Fibroblast of skin of right quadriceps (primary cell): Measurements from ENCODE around the gene PHACTR1.
A peak's percentile ranks its signal among the peaks of the same experiment; 100 is the strongest.

Source experiments
- DNase-seq: peaks from one replicate; pipeline ENCODE4 v3.0.0-alpha.2; 2013

The PHACTR1 gene

DNA sequence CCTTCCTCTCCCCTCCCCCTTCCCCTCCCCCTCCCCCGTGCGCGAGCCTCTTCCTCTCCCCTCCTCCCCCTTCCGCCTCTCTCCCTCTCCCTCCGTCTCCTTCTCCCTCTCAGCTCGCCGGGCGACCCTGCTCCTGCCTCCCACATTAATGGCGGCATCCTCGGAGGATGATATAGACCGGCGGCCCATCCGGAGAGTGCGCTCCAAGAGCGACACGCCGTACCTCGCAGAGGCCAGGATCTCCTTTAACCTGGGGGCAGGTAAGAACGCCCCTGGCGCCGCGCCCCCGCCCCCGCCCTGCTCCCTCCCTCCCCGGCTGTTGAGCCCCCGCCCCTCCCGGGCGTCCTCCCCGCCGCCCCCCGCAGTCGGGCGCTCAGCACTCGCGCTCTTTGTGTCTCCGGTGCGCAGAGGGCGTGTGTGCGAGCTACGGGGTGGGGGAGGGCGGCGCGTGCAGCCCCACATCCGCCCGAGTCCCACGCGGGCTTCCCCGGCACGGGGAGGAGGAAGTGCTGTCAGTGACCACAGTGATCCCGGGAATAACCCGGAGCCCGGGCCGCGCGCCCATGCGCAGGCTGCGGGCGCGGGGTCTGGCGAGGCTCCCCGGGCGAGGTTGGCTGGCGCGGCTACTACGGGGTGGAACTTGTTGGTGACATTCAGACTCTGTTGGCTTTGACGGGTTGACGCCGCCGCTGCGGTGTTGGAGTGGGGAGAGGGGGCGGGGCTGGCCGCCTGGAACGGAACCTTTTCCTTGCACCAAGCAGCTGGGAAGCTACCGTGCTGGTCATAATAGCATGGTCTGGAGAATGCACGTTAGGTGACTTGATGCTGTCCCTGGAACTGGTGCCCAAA, 33.2 kb downstream of the PHACTR1 start:
- no peak for DNase-seq

DNA sequence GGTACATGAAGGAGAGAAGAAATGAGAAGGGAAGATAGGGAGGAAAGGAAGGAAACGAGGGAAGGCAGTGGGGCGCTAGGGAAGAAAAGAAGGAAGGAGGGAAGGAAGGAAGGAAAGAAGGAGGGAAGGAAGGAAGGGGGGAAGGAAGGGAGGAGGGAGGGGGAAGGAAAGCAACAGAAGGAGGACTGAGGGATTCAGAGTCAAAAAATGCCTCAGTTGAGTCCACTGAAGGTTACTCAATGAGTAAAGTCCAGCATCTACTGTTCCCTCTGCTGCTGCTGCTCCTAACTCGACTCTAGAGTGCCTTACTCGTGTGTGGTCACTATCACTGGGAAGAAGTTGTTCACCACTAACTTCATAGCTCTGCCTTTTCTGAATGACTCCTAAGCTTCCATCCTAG, 33.8 kb downstream of the PHACTR1 start:
- no peak for DNase-seq

DNA sequence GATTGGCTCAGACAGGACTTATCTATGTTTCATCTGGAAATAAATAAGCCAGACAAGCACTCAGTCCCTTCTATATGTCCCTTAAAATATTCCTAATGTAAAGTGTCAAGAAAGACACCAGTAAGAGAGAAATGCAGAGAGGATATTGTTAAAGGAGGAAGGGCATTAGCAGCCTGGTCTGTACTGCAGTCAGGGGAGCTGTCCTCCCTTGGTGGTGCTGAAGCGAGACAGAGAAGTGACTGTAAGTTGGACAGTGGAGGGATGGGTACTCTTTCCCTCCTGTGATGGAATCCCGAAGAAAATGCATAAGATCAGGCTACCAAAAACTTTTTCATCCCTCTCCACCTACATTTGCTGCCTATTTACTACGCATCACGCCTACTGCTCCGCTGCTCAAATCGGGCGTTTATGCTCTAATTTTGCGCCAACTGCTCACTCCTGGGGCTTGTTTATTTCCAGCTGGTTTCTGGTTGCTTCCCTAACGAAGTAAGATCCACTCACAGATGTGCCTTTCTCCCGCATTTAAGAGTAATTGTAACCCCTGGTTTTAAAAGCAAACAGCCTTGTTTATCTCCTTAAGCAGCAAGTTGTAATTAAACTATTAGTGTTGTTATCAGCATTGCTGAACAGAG, 35.2 kb downstream of the PHACTR1 start:
- DNase-seq, result peak; percentile 62

DNA sequence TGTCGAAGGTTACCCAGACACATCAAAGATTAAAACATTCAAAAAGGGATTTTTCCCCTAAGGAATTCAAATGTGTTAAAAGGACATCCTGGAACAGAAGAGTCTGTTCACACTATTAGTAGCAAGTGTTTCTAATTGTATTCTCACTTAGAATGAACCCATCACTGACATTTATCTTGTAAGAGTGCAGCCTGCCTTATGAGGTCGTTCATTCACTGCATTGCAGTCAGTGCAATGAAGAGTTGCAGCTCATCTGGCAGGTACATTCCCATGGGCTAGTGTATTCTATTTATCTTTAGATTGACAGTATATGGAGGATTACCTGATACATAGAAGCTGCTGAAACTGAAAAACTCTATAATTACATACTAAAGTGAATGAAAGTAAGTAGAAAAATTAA, 36.5 kb downstream of the PHACTR1 start:
- no peak for DNase-seq

DNA sequence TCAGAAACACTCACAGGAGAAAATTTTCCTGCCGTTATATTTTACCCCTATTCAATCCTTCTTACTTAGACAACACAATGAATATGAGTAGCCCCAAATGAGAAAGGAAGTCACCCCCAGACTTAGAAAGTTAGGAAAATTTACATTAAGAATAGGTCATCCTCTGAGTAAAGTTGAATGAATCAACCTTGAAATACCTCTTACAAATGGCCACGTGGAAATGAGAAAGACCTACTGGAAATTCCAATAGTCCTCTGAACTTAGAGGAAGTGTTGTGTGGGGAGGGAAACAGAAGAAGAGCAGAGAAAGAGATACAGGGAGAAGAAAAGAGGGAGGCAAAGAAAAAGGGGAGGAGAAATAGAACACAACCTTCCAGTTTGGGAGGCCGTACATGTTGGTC, 43.7 kb downstream of the PHACTR1 start:
- no peak for DNase-seq

DNA sequence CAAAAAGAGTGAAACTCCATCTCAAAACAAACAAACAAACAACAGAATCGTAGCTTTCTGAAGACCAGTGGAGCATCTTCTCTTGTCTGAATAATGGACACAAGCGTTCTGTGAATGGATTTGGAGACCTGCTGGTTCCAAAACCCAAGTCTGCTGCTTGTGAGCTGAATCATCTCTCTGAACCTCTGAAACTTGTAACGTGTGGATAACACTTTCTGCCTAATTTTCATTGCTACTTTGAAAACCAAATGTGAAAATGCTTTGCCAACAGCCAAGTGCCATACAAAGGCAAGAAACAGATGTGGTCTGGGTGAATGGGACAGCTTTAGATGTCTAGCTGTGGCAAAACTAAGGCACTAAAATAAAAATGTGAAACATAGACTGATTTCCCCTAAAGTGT, 44.3 kb downstream of the PHACTR1 start:
- DNase-seq, result peak; percentile 4

DNA sequence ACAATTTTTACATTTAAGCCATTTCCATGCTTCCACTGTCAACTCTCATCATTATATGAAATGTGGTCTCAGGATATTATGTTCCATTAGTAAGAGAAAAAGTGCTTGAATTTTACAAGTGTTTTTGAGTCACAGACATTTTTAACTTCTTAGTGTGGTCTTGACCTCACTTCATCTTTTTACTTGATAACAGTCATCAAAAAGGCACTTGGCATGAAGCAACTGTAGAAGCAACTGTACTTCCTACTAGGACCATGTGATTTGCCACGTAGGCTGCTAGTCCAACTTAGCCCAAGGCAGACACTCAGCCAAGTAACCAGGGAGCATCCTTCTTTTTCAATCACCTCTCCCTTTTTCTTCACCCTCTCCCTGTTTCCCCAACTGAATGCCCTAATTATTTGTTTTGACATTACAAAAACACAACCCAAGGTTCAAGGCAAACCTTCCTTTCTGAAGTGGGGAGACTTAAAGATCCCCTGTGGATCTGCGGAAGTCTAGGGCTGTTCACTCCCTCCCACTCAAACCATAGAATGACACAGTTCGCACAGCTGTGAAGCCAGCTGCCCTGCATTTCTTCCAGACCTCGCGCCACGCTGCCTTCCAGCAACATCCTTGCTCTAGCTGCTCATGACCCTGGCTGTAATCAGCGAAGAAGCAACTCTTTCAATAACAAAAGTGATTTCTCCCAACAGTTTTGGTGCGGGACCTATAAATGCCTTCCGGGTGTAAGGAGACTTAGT, 45.0 kb downstream of the PHACTR1 start:
- peak; percentile 93 for DNase-seq

DNA sequence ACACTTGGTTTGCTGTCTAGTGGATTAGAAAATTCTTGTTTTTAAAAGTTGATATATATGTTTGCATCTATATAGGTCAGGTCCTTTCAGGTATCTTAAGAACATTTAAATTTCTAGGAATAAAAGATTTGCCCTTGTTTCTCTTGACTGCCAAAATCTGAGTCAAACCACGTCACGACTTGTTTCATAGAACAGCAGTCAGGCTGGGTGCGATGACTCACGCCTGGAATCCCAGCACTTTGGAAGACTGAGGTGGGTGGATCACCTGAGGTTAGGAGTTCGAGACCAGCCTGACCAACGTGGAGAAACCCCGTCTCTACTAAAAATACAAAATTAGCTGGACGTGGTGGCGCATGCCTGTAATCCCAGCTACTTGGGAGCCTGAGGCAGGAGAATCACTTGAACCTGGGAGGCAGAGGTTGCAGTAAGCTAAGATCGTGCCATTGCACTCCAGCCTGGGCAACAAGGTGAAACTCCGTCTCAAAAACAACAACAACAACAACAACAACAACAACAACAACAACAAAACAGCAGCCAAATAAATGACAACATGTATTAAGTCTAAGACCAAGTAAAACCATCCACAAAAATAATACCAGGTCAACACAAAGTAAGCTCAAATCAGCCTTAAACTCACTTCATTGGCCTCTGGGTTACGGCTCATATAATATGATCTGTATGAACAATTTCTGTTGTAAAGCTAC, 46.3 kb downstream of the PHACTR1 start:
- DNase-seq, result peak; percentile 63

DNA sequence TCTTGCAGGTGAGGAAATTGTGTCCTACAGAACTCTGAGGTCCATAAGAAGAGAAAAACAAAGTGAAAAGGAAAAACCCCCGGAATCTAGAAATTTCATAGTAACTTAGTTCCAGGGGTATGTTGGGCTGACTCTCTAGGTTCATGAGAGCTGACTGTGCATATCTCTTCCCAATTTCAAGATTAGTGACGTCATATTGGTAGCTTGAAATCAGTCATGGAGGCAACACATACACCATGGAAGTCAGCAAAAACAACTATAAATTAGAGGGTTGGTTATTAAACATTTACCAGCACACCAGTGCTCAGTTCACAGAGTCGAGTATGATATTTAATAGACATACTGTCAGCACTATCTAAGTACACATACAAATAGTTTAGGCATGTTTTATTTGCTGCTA, 49.8 kb downstream of the PHACTR1 start:
- DNase-seq, result no peak

DNA sequence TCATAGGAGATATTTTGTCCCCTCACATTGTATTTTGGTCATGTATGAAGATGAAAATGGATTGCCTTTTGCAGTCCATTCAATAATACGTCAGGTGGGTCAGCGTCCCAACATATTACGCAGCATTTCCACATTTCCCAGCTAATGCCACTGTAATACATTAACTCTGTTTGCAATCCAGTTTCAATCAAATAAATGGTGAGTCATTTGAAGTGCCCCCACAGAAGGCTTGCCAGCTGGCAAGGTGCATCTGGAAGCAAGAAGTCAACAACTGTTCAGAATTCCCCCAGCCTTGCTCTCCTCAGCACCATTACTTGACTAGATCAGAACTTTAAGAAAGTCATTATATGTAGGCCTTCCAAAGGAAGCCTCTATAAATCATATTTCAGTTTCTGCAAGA, 50.4 kb downstream of the PHACTR1 start:
- no peak for DNase-seq

DNA sequence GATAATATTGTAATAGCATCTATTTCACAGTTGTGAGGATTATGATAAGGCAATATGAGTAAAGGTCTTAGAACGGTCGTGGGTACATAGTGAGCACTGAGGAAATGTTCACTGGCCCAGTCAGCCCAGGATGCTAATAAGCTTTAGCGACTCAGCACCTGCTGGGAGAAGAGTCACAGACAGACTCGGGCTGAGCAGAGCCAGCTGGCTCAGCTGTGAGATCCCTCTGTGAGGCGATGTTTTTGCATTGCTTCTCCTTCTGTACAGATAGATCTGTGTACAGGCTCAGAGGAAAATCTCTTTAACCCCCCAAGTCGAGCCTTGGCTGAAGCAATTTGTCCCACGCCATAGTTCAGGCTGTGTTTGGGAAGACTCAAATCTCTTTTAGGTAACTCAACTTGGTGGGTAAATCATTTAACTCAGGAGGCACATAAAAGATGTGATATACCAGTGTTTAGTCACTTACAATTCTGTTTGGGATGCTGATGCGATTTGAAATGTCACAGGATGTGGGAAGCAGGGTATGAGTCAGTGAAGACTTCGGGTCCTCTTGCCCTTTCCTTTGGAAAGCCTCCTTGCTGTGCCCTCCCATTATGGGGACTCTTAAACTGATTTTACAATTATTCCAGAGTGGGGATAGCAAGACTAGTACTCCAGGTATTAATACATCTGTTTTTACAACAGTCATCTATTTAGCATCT, 53.1 kb downstream of the PHACTR1 start:
- DNase-seq, result peak; percentile 31

DNA sequence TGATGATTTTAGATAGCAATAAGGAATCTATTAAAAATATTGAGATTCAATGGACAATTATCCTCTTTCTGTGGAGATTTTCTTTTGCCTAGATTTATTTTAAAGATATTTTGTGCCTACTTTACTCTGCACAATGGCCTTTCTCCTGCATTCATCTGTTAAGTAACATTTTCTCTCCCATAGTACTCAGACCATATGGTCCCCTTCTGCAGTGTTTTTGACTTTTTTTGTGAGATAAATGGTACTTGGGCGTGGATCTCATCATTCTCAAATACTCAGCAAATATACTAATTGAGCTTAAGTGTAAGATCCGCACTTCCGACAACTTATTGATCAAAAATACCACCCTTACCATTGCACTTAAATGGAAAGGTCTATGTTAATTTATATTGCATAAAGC, 55.8 kb downstream of the PHACTR1 start:
- no peak for DNase-seq

DNA sequence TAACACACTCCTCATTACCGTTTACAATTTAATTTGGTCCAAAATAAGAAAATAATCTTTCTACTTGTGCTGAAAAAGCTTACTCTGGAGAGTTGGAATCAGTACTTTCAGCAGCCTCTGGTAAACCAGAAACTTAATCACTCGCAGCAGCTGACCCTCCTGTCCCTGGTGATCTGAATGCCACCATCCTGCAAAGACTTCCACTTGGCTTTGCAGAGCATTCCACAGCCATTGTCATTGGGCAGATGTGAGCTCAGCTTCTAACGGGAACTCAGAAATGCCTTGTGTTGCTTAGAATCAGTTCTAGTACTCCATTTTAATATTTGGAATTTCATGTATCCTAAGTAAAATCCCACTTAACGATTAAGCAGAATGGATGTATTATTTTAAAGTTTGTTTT, 59.7 kb downstream of the PHACTR1 start:
- no peak for DNase-seq

DNA sequence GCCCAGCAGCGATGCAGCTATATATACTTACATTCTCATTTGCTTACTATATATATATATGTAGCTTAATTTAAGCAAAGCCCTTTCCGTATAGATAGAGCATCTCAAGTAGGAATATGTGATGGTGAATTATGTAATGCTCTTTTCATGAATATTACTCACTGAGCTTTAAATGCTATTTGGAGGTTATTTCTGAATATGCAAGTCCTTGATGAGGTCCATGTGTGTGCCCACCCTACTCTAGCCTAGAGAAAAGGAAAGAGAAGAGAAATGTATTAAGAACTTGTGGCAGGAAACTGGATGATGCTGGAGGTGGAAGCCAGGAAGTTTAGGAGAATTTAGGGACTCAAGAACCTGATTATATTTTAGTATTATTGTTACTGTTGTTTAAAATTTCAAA, 63.2 kb downstream of the PHACTR1 start:
- DNase-seq, result no peak

DNA sequence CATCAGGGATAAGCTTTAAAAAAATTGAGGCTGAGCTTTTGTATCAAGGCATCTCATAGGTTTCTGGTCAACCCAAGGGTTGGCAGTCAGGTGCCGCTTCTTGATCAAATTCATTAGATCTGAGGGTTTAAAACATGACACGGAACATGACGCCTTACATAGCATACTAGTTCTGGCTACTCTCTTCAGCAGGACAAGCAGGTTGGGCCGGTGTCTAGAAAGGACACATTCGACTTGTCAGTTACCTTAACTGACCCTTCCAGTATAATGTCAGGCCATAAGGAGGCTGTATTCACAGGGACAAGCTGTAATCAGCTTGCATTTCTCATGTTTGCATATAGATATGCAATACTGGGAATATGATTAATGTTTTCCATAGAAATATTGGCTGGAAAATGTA, 65.6 kb downstream of the PHACTR1 start:
- no peak for DNase-seq

DNA sequence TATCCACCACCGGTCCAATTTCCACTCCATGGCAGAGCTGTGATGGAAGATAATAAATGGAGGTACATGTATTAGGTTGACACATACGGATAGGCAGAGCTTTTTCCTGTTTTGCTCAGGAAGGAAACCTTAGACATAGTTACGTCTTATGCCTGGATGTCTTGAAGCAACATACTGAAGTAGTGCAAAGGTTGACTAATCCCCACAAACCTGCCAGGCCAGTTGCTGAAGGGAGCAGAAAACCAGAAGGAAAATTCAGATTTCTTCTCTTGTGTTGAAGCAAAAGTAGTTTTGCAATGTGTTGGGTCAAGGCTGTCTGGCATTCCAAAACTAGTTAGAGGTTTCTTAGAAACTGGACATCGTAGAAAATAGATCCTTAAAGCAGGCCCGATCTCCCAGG, 68.7 kb downstream of the PHACTR1 start:
- DNase-seq, result no peak

DNA sequence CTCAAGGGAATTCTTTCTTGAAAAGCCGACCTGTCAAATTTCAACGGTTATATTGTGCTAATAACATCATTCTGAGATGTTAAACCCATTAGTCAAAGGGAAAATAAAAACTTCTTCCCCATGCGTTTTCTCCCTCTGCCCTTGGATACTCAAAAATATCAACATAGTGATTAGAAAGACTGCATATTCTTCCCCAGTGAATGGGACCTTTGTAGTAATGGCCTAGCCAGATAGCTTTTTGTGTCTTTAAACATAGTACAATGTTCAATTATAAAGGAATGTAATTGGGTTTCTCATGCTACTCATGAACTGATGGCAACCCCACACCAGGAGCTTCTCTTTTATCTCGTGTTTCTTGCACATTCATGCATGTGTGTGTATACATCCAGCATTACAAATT, 69.4 kb downstream of the PHACTR1 start:
- DNase-seq, result no peak

DNA sequence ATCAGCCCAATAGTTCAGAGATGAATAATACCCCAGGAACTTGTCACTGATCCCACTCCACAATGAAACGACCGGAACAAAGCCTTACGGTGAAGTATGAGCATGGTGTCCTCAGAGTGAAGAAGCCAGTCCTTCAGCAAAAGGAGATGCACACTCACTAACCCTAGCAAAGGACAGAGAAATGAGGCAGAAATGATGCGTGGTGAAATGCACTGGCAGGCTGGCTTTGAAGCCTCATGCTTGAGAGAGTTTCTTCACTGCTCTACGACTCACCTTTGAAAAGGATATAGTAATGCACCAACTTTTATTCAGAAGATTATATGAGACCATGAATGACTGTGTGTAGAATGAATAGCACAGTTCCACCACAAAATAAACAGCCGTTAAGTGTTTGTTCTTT, 74.8 kb downstream of the PHACTR1 start:
- peak; percentile 14 for DNase-seq

DNA sequence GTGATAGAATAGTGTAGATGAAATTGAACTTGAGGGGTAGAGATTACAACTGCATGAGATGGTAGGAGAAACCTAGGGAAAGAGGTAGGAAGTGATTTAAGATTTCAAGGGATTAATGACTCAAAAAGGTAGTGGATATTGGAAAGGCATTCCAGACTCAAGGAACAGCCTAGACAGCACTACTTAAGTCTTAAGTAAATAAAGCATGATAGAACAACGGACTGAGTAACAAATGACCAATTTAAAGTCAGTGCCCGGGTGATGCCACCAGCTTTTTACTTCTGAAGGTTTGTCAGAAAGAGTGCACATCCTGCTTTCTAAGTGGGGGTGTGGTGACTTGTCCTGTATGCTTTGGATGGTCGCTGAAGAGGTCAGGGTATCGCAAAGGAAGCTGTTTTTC, 81.8 kb downstream of the PHACTR1 start:
- no peak for DNase-seq

DNA sequence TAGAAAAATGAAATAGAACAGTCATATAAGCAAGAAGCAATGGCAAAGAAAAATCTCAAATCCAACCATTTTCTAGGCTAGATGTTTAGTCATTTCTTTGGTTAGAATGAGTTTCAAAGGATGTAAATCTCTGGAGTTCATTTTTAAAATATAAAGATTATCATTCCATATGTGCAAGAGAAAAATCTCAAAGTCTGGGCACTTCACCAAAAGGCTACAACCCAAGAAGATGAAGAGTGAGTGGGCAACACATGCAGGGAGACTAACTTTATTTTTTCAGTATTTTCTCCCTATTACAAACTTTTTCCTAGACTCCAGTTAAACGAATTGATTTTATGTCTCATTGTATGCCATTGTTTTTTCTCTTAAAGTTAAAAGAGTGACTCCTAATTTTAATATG, 83.6 kb downstream of the PHACTR1 start:
- DNase-seq, result no peak

DNA sequence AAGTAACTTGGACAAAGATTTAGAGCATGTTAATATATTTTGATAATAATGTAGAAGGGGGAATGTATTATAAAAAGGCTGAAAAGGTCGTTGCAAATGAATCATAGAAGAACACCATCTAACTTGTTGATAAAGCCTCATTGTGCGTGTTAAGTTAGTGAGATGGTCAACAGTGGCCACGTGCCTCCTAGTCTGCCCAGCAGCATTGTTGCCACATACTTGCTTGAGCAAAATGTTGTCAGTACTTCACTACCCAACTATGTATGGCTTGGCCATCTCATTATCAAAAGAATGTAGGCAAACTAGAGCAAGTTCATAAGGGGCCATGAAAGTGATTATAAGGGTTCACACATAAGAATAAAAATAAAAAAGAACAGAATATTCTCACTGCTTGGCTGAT, 84.6 kb downstream of the PHACTR1 start:
- no peak for DNase-seq

DNA sequence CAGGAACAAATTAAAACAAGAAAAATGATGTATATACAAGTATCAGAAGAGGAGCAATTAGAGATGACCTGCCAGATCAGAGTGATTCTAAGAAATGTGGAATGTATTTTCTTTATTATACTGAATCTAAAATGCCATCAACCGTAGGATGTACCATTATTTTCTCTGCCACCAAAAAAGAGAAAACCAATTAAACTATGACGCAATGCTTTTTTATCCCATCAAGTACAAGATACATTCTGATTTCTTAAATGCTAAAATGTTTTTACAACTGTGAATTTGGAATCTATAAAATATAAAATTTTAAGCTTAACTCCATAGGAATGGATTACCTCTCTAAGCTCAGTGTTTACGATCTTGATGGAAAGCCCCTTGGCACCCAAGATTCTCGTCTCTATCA, 85.9 kb downstream of the PHACTR1 start:
- no peak for DNase-seq

DNA sequence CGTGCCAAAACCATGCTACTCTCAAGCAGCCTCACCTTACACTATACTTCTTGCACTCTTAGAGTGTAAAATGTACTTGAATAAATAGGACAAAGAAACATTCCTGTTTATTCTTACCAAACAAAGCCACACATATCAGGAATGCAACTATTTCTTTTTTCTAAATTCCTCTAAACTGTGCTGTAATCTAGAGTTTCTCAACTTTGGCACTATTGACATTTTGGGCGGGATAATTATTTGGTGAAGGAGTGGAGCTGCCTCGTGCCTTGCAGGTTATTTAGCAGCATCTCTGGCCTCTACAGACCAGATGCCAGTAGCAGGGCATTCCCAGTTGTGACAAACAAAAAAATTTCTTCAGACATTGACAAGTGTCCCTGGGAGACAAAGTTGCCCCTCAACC, 86.9 kb downstream of the PHACTR1 start:
- no peak for DNase-seq
